HG02678 (cell line): Measurements from ENCODE around the gene PLEKHM2.

Experiments
- ATAC-seq: cut with Tn5 transposase; IDR thresholded peaks from one replicate; pipeline ENCODE4 v1.9.1; 2021; ENCODE audit warnings: mild to moderate bottlenecking, moderate library complexity; ENCODE audit not compliant: unreplicated experiment

PLEKHM2 gene

DNA sequence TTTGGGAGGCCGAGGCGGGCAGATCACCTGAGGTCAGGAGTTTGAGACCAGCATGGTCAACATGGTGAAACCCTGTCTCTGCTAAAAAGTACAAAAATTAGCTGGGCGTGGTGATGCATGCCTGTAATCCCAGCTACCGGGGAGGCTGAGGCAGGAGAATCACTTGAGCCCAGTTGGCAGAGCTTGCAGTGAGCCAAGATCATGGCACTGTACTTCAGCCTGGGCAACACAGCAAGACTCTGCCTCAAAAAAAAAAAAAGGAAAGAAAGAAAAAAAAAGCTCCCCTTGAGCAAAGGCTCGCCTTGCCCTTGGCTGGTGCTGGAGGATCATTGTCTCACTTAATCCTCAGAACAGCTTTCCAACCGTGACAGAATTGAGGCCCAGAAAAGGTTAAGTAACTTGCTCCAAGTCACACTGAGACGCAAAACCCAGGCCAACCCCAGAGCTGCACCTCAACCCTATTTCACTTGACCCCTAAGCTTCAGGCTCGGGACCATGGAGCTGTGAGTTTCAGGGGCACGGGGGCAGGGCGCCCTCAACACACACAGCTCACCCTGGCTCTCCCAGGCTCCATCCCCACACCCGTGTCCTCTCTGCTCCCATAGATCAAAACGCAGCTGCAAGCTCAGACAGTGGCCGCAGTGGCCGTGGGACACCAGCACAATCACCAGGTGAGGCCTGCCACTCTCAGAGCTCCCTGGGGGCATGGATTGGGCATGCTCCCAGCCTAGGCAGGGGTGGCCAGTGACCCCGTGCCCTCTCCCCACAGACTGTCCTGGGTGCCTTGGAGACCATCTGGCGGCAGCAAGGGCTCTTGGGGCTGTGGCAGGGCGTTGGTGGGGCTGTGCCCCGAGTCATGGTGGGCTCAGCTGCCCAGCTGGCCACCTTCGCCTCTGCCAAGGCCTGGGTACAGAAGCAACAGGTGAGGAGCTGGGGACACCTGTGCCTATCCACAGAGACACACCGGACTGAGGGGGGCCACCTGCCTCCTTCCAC lies 53.5 kb downstream of the PLEKHM2 start:
- no peak for ATAC-seq

DNA sequence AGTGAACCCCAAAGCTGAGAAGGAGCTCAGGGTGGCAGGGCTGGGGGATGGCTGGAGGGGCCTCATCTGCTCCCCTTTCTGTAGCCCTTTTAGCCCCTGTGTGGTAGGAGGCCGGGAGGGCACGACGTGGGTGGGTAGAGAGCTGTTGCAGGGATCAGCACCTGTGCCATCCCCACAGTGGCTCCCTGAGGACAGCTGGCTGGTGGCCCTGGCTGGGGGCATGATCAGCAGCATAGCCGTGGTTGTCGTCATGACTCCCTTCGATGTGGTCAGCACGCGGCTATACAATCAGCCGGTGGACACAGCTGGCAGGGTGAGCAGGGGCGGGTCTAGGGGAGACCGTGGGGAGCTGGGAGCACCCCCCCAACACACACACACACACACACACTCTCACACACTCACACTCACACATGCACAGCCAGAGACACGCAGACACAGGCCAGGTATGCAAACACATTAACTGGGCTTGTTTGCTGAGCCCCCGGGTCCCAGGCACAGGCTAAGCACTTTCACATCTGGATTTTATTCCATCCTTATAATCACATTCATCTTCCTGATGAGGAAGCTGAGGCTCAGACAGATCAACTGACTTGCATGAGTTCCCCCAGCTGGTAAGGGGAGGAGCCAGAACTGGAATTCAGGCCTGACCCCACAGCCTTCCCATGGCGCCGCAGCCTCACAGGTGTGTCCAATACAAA lies 54.4 kb downstream of the PLEKHM2 start:
- ATAC-seq: no peak

DNA sequence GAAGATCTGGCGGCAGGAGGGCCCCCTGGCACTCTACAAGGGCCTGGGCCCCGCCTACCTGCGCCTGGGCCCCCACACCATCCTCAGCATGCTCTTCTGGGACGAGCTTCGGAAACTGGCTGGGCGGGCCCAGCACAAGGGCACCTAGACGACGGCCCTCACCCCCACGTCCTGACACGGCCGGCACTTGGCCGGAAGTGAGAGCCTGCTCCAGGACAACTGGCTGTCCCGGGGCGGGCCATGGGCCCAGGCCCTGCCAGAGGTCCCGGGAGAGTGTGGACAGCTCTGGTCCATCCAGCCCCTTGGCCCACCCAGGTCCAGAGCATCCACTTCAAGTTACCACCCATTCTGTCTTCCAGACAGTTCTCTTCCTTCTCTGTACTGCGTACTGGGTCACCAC lies 55.1 kb downstream of the PLEKHM2 start:
- ATAC-seq: no peak

DNA sequence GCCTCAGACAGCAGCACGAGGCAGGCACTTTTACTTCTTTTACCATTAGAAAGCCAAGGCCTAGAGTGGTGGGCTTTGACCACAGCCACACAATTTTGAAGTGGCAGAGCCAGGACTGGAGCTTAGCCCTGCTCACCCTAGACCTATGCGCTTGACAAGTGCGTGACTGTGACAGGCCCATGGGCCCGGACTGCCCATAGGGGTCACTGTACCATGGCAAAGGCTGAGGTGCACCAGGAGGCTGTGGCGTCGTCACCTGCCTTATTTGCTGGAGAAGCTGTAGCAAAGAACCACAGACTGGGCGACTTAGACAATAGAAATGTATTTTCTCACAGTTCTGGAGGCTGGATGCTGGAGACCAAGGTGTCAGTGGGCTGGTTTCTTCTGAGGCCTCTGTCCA lies 55.6 kb downstream of the PLEKHM2 start:
- no peak for ATAC-seq

DNA sequence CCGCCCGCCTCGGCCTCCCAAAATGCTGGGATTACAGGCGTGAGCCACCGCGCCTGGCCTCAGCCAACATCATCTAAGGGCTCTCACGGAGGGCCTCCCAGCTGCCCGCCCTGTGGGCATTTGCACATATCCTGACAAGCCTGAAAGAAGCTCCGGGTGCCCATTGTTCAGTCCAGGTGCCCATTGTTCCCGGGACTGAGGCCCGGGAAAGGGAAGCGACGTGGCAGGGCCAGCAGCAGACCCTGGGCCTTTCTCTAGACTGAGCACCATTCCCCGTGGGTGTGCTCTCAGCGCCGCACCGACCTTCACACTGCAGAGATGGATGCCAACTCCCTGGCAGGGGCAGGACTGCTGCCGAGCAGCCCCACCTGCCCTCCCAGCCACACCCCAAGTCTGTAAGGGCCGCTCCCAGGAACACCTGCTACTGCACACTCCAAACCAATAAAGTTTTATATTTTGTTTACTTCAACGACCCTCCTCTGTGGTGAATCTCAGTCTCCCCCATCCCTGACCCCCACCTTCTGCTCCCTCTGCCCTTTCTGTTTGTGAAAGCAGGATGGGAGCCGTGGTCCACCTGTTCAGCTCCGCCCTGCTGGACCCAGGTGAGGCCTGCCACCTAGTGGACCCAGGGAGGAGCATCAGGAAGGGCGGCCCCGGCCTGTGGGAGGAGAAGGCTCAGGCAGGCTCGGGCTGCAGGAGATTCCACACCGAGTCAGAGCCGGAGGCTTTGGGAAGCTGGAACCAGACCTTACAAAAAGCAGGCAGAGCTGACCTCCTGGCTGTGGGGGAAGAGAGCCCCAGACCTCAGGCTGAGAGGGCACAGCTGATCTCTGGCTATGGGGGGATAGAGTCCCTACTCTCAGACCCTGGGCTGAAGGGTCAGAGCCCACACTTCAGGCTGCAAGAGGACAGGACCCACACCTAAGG lies 57.1 kb downstream of the PLEKHM2 start:
- no peak for ATAC-seq

DNA sequence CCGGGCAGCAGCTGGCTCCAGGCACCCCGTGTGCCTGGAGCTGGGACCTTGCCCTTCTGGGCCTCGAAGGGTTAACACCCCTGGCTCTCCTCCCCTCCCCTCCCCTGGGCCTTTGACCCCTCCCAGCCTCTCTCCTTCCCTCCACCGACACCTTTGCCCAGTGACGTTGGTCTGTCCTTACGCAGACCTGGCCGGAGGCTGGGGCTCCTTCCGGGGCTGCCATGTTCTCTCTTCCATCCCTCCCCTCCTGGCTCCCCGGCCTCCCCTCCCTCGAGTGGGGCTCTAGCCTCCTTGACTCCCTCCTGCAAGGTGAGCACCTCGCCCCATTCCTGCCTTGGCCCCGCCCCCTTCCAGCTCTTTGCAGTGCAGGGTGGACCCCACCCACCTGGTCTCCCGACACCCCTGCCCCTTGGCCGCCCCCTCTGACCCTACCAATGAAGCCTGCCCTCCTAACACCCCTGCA lies 58.2 kb downstream of the PLEKHM2 start, which contains the start of gene TMEM82:
Gene TMEM82 (plus strand): TSS at position 161 of the 463 bp plus-strand sequence. CDS start 61 bp downstream, at position 222.
- no peak for ATAC-seq

DNA sequence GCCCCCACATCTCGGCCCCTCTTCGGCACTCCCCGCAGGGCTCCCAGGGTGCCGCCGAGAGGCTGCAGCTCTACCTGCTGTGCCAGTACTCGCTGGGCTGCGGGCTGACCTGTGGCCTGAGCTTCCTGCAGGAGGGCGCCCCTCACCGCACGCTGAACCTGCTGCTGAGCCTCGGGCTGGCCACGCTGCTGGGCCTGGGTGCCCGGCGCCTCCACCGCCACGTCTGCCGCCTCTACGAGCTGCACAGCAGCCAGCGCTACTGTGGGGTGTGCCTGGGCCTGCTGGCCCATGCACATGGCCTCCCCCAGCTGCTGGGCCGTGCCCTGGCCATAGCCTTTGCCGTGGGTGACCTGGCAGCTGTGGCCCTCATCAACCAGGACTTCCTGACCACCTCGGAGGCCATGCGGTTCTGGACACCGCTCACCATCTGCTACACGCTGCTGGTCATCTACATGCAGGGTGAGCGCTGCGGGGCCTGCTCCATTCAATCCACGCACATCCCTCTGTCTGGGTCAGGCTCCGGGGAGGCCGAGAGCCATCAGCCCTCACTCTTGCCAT lies 60.1 kb downstream of the PLEKHM2 start:
- no peak for ATAC-seq

DNA sequence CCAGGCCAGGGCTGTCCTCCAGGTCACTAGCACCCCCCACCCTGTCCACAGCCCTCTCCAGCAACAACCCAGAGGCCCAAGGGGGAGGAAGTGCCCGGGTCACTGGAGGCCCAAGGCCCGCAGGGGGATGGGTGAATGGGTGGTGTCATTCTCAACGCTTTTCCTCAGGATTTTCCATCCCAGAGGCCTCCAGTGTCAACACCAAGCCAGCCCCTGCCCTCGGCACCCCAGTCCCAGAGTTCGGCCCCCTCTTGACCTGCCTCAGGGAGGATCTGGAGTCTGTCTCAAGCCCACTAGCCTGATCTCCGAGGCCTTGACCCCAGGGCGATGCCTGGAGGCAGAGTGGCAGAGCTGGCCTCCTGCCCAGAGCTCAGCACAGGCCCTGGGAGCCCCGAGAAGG lies 63.3 kb downstream of the PLEKHM2 start:
- ATAC-seq: no peak

DNA sequence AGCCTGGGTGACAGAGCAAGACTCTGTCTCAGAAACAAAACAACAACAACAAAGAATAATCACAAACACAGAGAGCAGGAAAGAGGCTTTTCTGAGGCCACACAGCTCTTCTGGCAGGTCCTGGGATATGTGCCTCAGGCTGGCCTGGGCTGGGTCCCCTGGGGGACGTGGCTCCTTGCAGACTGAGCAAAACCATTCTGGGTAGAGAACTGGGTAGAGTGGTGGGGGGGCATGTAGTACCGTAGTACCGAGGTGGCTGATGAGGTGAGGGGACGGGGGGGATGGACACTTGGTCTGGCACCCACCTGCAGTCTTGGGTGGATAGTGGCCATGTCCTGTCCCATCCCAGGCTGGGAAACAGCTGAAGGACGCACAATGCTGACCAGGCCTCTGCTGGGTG lies 64.1 kb downstream of the PLEKHM2 start:
- no peak for ATAC-seq

DNA sequence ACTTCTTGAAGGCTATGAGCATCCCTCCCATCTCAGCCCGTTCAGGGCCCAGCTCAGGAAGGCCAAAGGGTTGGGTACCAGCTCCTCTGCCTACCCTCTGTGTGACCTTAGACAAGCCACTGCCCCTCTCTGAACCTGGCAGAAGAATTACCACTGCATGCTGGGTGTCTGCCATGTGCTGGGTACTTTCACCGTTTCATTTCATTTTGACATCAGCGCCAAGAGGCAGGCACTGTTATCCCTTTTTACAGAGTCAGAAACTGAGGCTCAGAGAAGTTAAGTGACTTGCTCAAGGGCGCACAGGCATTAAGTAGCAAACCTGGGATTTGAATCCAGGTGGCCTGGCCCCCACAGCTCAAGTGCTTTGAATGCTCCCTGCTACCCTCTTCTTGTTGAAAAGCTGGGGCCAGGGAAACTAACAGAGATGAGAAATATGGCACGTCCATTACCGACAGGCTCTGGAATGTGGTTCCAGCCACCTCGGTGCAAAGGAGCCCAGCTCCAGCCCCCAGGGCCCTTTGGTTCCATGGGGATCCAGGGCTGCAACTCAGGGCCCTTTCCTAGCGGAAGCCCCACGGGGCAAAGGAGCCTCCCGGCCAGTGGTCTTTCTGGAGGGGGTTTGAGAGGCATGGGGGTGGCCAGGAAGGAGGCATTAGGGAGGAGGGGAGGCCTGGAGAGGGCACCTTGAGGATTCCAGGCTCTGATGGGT lies 64.7 kb downstream of the PLEKHM2 start:
- ATAC-seq: no peak

DNA sequence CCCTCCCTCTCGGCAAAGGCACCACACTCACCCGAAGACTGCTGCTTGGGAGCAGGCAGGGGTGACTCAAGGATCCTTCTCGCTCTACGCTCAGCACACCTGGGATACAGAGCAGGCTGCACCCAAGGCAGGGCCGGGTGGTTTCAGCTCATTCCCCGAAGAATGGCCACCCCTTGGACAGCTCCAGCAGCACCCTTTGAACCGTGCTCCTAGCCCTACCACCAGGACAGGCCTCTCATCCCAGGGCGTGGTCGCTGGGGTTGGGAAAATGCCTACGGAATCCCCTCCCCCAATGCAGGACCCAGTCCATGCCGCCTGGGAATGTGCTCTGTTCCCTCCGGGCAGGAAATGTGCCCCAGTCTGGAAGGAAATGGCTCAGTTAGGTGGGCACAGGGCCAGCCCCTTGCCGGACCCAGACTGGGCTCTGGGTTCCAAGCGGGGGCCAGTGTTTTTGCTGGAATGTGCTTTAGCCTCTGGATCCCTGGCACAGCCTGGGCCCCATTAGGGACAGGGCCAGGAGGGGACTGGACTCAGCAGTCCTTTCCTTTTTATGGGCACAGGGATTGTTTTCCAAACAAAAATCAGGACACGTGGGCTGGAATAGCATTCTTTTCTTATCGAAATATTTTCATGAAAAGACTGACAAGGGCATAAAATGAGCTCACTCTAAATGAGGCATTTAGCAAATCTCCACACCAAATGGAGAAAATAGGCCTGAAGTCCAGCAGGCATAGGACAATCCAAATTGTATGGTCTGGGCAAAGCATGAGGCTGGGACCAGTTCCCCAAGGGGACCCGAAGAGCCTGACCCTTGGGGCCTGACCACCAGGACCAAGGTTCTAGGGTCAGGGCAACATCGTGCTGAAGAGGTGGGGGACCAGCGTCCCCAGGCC lies 65.5 kb downstream of the PLEKHM2 start:
- ATAC-seq: no peak

DNA sequence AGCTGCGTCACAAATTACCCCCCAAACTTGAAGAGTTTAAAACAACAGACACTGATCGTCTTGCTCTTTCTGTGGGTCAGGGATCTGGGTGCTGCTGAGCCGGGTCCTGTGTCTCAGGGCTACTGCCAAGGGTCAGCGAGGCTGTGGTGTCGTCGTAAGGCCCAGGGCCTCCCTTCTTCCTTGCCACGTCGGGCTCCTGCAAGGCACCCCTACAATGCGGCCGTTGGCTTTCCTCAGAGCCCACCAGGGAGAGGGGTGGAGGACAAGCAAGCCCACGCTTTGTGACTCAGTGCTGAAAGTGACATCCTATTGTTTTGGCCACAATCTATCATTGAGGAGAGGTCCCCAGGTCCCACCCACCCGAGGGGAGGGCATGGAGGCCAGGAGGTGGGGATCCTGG lies 66.8 kb downstream of the PLEKHM2 start:
- ATAC-seq: no peak

DNA sequence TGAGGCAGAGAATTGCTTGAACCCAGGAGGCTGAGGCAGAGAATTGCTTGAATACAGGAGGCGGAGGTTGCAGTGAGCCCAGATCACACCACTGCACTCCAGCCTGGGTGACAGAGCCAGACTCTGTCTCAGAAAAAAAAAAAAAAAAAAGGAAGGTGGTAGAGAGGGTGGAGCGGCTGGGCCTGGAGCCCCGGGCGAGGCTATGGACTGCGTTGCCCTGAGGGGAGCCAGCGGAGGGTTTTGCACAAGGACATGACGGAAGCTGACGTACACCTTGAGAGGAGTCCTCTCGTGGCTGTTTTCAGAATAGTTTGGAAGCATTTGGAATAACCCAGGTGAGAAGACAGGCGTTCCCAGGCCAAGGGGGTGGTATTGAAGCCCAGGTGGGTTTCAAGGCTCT lies 67.6 kb downstream of the PLEKHM2 start:
- ATAC-seq: no peak

DNA sequence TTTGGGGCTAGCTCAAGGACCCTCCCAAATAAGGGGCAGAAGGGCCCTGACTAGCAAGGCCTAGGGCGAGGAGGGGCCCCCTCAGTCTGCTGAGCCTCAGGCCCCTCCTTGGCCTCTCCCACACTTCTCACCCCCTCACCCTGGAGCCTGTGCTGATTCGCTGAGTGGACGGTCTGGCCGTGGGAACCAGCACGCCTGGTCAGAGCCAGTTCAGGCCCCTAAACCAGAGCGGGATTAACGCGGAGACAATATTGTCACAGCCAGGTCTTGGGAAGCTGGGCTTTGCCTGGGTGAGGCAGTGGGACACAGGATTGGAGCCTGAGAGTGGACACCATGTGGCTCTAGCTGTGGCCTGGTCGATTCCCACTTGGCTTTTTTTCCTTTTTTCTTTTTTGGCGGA lies 69.7 kb downstream of the PLEKHM2 start:
- ATAC-seq: no peak

DNA sequence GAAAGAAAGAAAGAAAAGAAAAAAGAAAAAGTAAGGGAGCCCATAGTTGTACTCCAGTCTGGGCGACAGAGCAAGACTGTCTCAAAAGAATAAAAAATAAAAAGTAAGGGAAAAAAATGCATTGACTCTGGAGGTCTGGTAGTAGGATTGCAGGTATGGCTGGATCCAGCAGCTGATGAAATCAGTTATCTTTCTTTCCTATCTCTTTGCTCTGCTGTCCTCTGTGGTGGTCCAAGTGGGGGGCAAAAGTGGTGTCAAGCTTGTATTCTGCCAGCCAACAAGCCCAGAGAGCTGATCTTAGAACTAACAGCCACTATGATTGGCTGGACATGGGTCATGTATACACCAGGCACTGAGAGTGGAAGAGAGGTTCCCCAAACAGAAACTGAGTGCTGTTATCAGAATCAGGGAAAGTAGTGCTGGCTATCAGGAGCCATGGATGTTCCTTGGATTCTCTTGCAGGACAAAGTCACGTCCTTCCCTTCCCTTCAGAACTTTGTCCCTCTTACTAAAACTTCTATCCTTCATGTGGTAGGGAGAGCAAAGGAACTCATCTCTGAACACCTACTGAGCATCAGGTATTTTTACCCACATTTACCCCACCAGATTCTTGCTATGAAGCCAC lies 71.0 kb downstream of the PLEKHM2 start:
- ATAC-seq: no peak

DNA sequence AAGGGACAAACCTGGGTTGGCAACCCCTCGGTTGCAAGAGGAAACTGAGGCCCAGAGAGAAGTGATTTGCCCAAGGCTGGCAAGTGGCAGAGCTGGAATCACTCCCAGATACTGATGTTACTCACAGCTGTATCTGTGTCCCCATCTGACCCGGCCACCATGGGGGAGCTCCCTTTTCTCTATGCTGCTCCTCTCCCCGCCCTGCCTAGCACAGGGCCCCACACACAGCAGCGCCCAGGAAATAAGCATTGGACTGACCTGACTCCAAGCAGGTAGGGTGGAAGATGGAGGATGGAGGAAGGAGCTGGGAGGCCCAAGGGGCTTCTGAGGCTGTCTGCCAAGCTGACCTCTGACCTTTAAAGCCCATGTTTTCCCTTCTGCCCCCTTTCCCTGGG lies 71.5 kb downstream of the PLEKHM2 start:
- ATAC-seq: no peak

DNA sequence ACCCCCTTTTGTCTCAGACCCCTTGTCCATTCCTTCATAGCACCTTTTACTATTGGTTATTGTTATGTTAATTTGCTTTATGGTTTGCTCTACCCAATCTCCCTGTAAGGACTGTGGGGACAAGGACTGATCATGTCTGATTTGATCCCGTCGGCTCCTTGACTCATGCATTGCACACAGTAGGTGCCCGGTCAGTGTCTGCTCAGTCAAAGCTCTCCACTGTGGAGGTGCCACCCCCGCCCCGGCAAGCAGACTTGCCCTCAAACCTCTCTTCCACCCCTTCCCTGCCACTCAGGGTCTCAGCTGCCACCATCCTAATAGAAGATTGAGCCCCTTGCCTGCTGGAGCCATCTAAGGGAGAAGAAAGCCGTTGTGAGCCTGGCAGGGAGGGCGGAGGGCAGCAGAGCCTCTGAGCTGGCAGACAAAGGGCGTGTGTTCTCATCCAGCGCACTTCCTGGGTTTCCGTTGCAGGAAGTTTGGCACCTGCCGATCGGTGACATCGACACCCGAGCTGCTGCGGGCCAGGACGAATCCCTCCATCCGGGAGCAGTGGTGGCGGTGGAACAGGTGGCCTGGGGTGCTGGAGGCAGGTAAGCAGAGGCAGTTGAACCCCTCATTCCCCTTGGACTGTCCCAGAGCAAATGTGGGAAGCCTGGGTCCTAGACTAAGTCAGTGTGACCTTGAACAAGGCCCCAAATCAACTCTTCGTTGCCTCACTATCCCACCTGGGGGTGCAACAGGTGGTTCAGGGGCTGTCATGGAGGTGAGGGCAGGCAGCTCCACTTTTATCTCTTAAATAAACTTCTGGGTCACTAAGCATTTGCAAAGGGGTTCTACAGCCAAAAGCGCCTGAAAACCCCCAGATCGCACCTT lies 72.3 kb downstream of the PLEKHM2 start:
- ATAC-seq: no peak
